NCI-H774 (cell line): ENCODE results near the gene EPB41L4B.
"Not testable (repeated sequence)": the region's sequence is repeated elsewhere in the genome, so short reads cannot be mapped to it uniquely, and the experiment has no call there.

Experiments
- DNase-seq: peaks from one replicate; lab custom pipeline; 2025; lab: John Stamatoyannopoulos, UW

Gene EPB41L4B

DNA sequence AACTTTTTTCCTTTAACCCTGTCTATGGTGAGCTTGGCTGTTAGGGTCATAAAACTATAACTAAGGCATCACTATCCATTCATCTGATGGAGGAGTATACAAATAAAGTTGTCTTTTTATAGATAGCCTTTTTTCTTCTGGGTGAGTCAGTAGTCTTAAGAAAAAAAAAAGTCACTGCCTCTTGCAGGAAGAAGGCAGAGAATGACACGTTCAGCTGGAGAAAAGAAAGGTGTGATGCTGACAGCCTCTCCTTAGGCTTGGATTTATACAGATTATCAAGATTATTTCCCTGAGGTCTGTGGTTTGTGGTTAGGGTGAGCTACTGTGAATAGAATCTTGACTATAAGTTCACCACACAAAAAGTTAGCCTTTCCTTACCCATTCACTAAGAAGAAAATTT, 23.0 kb downstream of the EPB41L4B start:
- DNase-seq: no peak

DNA sequence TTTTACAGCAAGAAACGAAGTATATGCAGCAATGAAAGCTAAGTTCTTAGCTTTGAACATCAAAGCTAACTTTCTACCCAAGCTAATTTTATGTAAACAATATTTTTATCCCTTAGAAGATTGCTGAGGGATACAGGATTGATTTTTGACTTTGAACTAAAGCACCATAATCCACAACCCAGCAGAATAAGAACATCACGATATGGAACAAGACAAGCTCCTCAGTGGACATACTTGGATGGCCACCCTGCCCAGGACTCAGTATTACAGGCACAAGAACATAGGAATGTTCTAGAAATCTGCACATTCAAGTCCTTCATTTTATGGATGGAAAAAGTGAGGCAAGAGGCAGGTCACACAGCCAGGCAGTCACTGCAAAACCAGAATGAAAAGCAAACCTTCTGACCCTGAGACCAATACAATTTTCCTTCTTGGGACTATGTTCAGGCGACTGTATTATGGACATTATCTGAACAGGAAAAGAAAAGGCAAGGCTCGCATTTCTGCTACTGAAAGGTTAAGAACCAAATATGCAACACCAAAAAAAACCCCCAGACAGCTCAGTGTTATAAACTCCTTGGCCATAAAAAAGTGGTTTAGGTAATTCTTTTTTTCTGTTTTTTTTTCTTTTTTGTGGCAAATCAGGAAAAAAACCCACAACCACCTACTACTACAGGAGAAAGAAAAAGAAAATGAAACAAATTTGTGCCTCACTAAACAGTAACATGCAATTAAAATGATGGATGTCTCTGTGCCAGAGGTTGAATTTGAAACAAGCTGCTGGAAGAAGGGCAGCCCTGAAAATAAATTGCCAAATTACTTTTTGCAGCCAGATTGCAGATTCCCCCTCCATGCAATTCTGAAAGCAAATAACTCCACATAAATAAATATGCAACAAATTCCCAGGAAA, 25.4 kb downstream of the EPB41L4B start:
- DNase-seq: no peak

DNA sequence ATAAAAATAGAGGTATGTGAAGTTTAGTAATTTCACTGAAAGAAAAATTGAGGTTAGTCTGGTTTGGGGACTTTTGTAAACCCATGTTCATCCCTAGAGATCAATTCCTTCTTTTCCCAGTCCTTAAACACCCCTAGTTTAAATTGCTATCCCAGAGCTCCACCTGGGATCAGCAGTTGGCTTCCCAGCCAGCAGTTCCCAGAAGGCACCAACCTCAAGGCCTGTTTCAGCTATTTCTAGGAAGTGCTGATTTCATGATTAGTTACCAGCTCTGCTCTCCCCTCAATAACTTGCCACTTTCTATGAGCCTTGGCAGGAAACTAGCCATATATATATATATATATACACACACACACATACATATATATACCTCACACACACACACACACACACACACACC, 30.5 kb downstream of the EPB41L4B start:
- no peak for DNase-seq

DNA sequence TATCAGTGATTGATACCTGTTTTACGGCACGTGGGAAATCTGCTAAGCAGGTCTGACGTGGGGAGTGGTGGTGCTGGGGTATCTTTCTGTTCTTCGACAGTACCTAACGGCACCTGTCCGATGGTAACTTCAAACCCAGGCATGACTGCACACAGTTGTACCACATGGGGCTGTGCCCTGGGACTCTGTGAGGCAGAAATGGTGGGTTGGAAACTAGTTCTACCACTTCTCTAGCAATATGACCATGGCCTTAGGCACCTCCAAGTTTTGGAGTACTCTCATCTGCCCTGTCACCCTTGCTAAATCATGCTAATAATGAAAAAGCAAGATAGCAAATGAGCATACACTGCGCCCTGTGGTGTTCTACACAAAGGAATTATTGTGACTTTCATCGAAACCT, 30.9 kb downstream of the EPB41L4B start:
- no peak for DNase-seq

DNA sequence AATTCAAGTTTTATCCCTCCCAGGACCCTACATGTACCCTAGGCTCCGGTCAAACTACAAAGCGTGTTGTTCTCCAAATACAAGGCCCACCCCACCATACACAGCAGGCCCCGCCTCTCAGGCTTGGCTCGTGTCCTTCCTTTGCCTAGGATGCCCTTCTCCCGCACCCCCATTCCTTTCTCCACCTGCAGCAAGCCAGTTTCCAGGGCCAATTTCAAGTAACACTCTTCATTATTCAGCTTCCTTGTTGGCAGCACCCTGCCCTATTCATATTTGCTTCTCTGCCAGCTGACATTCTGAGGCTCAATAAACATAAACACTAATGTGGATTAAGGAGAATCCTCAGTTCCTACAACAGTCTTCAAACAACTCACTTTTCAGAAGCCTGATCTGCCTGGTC, 31.7 kb downstream of the EPB41L4B start:
- no peak for DNase-seq

DNA sequence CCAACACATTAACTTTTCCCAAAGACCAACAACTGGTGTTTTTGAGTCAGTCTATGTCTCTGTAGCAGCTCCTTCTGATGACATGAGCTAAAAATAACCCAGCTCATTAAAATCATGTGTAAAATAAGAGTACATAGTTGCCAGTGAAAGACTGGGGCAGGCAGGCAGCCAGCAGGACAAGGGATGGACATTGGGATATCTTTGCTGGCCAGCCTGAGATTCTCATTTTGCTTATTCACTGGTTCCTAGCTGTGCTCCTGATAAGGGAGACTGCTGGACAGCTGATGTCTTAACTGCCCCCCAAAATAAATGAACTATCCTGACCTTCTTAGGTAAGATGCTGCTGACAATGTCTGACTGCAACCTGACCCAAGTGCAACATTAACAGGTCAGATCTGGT, 33.9 kb downstream of the EPB41L4B start:
- no peak for DNase-seq

DNA sequence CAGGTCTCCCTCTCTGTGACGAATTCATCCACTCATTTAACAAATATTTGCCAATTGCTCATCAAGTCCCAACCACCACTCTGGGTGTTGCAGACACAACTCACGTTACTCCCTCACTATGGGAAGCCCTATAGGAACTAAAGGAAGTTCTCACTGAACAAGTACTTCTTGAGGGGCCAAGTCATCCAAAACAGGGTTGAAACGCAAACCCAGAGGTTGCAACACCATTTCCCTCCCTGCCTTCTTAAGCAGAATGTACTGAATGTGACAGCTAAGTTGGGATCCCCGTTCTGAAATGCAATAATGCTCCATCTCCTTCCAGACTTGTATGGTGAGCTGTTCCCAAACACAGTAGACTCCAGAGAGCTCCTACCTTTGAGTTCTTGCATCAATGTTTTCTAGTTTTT, 34.3 kb downstream of the EPB41L4B start:
- no peak for DNase-seq

DNA sequence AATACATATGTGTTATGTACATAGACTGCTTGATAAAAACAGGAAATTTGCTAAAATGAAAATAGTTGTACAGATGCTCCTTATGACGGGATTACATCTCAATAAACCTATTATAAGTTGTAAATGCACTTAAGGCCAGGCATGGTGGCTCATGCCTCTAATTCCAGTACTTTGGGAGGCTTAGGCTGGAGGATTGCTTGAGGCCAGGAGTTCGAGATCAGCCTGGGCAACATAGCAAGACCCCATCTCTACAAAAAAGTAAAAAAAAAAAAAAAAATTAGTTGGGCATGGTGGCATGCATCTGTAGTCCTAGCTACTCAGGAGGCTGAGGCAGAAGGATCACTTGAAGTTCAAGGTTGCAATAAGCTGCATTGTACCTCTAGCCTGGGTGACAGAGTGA, 37.2 kb downstream of the EPB41L4B start:
- not testable (repeated sequence) for DNase-seq

DNA sequence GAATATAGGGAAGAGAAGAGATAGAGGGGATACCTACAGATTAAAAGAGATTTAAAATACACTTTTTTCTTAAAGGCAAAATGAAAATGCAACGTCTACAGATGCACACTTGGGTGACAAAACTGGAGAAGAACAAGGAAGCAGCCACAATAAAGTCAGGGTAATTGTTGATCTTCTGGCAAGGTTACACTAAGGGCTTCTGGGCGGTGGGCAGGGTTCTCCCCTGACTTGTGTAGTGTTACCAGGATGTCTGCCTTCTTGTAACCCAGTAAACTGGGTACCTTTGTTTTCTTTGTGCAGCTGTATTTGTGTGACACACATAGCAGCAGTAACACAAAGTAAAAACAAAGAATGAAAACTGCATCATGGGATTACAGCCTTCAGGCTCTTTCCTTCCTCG, 37.8 kb downstream of the EPB41L4B start:
- no peak for DNase-seq

DNA sequence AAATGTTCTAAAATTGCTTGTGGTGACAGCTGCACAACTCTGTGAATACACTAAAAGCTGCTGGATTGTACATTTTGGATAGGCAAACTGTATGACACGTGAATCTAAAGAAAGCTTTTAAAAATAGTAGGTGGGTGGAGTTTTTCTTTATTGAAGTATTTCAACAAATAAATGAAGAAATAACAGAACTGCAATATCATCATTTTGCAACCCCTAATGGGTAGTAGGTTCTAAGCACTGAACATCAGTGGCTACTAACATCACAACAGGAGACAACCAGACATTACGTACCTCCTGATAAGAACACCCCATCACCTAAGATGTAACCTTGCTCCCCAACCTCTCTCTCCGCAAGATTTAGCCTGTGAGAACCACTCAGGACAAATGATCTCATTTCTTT, 38.6 kb downstream of the EPB41L4B start:
- no peak for DNase-seq

DNA sequence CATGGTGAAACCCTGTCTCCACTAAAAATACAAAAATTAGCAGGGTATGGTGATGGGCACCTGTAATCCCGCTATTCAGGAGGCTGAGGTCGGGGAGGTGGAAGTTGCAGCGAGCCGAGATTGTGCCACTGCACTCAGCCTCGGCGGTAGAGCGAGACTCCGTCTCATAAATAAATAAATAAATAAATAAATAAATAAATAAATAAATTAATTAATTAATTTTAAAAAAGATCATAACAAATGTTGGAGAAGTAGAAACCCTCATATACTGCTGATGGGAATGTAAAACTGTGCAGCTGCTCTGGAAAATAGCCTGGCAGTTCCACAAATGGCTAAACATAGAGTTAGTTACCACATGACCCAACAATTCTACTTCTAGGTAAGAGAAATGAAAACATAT, 39.3 kb downstream of the EPB41L4B start:
- no peak for DNase-seq

DNA sequence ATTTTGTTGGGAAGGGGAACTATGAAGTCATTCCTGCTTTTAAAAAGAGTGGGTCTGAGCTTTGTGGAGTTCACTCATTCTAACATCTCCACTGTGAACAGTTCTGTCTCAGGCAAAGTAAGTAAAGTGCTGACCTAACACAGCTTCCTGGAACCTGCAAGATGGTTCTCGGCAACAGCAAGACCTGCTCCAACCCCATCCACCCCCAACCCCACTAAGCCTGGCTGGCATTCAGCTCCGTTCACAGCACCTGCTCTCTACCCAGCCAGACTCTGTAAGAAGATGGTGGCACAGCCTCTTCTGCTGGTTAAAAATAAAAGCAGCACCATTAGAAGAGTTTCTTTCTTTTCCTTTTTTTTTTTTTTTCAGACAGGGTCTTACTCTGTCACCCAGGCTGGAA, 42.0 kb downstream of the EPB41L4B start:
- no peak for DNase-seq

DNA sequence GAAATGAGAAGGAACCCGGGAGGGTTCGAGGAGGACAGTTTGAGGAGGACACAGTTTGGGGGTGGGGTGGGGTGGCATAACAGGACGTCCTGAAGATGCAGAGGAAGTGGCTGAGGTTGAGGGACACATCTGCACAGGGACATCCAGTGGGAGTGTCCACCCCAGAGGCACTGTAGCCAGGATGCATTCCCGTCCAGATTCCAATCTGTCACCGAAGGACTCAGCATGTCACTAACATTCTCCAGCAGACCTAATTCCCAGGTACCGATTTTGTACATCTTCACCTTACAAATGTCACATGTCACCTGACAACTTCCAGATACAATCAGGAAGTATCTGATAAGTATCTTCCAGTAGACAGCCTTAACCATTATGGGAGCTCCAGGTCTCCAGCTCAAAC, 42.6 kb downstream of the EPB41L4B start:
- no peak for DNase-seq

DNA sequence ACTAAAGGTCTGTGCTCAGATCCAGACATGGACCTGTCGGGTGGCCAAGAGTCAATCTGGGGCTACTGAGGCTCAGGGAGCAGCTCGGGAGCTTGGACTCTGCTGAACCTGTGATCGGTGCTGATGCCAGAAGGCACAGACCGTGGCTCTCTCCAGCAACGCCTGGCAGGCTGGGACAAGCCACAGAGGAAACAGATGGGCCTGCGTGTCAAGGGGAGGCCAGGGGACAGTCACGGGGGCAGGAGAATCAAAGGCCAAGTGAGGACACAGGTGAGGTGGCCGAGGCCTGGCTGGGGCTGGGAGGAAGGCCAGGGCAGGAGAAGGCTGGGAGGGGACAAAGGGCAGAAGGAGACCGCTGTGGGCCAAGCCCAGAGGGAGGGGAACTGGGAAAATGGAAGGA, 43.4 kb downstream of the EPB41L4B start:
- no peak for DNase-seq

DNA sequence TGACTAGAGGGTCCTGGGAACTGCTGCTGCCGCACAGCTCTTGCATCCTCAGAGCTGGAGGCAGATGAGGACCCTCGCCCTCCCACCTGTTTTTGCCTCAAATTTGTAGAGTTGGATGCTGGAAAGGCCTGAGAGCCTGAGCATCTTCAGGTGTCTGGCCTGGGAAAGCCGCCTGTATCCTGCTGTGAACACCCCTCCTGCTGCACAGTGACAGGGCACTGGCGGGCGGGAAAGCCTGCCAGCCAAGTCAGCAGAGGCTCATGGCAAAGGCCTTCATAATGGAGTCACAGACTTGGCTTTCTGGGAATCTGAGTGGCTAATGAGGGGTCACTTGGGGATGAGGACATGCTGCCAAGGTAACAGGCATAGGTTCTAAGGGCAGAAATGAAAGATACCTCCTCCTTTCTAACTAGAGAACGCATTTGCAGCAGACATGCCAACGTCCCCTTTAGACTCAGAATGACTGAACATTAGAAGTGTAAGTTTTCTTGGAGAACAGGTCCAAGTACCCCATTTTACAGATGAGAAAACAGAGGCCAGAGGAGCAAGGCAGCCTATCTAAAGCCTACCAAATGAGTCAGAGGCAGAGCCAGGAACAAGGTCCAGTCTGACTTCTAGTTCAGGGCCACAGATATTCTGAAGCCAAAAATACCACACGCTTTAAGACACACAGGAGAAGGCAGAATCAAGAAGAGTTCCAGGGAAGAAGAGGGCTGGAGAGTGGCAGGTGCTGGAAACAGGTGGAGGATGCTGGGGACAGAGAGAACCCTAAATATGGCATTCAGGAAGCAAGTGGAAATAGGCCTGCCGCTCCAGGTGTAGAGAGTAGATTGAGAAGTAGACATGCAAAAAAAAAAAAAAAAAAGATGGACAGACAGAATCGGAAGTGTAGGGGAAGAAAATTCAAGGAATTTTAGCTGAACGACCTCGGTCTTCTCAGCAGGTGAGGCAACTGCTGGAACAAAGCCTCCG, 44.1 kb downstream of the EPB41L4B start:
- no peak for DNase-seq

DNA sequence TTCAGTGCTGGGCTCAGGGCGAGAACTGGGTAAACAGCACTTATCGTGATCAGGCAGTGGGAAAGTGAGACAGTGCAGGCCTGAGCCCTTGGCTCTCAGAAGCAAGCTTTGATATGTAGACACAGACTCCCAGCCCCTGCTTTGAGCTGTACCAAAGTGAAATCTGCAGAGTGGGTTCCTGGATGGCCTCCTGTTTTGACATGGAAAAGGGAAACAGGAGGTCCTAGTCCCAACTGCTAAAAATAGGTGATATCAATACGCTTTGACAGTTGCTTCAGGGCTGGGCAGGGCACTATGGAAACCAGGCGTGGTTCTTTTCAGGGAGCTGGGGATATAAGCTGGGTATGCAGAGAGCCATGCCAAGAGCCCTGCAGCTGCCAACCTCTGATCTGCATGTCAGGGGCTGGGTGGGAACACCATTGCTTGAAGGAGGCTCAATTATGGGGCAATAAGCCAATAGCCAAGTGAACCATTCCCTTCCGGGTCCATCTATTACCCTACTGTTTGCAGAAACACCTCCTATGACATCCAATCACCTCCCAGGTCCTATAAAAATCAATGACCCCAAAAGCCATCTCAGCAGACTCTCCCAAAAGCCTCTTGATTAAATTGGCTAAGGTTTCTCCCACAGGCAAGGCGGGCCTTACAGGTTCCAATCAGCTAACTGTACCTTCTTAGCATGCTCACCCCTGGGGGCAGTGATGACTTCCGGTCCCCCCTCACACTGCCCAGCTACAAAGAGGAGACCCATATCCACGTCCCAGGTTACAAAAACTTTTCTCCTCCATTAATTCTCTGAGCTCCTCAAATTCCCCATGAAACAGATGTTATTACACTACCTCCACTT, 45.8 kb downstream of the EPB41L4B start:
- no peak for DNase-seq

DNA sequence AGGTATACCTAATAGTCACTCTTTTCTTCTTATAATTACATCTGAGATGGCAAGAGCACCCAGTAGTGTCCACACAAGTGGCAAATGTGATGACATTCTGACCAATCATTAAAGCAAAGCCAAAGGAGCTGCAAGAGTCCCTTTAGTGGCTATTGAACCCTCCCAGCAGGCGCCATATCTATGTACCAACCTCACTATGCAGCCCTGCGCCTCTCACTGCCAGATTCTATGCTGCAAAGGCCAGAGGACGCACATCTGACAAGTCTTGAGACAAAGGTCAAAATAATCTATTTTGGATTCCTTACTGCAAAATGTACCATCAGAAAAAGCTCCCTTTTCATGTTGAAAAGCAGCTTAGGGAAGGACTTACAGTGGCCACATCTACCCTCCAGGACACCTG, 47.0 kb downstream of the EPB41L4B start:
- no peak for DNase-seq

DNA sequence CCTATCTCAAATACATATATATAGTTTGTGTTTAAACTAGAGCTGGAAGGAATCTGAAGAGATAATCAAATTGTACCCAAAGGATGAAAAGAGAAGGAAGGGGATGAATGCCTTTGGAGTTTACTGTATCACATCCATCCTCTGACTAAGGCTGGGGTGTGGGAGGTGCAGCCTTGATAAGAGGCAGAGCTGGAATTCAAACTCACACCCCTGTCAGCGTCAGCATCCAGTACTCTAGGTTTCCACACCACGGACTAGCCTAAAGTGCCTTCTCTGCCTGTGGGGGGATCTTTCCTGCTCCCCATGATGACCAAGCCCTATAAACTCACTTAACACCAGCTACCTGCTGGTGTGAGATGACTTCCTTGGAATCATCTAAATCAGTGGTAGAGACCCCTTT, 48.1 kb downstream of the EPB41L4B start:
- DNase-seq: no peak

DNA sequence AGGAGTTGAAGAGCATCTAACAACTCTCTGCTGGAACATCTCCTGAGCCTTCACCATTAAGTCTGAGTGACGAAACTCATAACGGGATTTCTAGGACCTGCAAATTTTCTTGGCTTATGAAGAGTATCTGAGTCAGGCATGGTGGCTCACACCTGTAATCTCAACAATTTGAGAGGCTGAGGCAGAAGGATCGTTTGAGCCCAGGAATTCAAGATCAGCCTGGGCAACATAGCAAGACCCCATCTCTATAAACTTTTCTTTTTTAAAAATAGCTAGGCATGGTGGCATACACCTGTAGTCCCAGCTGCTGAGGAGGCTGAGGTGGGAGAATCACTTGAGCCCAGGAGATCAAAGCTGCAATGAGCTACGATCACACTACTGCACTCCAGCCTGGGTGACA, 48.8 kb downstream of the EPB41L4B start:
- no peak for DNase-seq

DNA sequence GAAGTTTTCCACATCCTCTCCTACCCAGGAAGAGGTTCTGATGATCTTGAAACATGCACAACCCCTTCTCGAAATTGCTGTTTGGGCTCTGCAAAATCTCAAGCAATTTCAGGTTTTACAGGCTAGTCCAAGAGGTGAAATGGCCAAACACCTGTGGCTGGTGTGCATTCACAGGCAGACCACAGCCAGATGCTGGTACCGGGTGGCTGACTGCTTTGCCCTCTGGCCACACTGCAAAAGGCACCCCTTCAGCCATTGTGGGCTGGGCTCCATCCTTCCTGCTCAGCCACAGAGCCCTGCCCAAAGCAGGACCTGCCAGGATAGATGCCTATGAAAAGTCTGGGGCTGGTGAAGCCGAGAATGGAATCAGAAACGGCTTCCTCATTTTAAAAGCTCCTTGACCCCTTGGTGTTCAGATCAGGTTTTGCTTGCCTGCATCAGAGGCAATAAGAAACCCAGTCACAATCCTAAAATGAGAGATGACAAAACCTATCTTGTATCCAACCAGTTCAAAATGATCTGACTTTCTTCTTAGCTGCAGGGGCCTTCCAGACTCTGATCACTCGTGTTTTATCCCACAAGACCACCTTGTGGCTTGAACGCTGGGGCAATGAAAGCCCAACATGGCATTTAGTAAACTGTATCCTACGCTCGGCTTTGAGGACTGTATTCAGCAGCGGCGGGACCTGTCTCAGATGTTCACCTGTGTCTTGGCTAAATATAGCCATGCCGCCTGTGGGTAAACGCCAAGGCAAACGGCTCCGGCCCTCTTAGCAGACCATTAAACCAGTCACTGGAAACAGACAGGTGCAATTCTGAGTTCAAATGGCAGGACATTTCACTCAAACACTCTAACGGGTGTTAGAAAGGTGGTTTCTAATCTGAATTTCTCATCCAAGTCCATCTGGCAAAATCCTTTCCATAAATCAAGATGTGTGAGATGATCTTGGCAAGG, 49.6 kb downstream of the EPB41L4B start:
- peak; percentile 3 for DNase-seq

DNA sequence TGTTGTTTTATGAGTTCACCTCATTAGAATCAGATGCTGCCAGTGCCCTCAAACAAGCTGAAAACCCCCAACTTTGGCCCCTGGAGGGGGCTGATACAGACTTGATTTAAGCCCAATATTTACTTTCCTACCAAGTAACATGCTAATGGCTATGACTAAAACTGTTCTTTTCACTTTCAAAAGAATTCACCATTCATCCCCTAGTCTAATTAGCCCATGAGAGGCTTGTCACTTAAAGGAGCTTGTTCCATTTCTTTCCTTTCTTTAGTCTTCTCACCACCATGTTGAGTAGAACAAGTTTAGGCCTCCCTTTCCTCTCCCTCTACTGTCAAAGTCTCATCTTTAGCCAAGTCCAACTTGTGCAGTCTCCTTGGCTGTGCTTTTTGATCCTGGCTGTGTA, 50.4 kb downstream of the EPB41L4B start:
- no peak for DNase-seq
